Measurements from ENCODE around the gene SGTA.
"Not testable (repeated sequence)": the region's sequence is repeated elsewhere in the genome, so short reads cannot be mapped to it uniquely, and the experiment has no call there.

Gene SGTA

DNA sequence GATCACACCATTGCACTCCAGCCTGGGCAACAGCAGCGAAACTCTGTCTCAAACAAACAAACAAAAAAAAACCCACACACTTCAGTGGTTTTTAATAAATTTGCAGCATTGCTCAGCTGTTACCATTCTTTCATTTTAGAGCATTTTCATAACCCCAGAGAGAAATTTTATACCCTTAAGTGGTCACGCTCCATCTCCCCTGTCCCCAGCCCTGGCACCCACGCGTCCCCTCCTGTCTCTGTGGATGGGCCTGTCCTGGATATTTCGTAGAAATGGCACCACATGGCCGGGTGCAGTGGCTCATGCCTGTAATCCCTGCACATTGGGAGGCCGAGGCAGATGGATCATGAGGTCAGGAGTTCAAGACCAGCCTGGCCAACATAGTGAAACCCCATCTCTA, 10.1 kb upstream of the SGTA start:
- DNase-seq (ENCODE audit: low spot score), result no peak

DNA sequence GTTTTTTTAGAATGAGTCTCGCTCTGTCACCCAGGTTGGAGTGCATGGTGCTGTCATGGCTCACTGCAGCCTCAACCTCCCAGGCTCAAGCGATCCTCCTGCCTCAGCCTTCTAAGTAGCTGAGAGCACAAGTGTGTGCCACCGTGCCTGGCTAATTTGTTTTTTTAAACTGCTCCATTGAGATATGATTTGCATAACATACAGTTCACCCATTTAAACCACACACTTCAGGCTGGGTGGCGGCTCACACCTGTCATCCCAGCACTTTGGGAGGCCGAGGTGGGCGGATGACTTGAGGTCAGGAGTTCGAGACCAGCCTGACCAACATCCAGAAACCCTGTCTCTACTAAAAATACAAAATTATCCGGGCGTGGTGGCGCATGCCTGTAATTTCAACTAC, 9.6 kb upstream of the SGTA start:
- not testable (repeated sequence) for DNase-seq (ENCODE audit: low spot score)

DNA sequence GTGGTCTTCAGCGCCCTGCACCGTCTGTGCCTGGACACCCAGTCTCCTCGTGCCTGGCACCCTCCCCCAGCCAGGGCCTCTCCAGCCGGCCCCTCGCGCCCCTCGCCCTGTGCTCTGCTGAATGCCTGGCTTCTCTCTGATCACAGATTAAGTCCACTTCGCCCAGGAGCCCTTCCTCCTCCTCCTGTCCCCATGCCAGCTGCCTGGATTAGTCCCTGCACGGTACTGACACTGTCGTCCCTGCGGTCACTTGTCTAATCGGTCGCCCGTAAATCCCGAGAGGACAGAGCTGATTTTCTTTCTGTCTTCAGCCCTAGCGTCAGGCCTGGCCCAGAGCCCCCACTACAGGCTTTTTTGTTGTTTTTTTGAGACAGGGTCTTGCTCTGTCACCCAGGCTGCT, 8.8 kb upstream of the SGTA start:
- no peak for DNase-seq (ENCODE audit: low spot score)

DNA sequence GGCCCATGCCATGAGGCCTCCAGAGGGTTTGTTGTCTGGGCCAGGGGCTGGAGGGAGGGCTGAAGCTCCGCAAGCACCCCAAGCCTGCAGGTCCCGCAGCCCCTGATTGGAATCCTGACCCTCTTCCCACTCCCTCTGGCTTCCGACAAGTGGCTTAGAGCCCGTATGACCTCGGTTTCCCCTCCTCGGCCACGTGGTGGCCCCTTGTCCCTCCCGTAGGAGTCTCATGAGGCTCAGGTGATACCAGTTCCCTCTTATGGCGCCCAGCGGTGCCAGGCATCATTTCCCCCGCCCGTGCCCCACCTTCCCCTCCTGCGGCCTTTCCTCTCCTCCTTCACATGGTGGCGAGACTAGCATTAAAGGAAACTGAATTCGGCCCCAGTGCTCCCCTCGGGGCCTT, 8.4 kb upstream of the SGTA start:
- DNase-seq (ENCODE audit: low spot score), result no peak

- DNase-seq (ENCODE audit: low spot score), result no peak
Observed at GRCh38 chr19:2790557-2791271, 7.6 kb upstream of the SGTA start.

GRCh38 chr19:2790194-2790556, 7.1 kb upstream of the SGTA start:
- no peak for DNase-seq (ENCODE audit: low spot score)

- no peak for DNase-seq (ENCODE audit: low spot score)
Observed at GRCh38 chr19:2788237-2788636, 5.2 kb upstream of the SGTA start.

DNA sequence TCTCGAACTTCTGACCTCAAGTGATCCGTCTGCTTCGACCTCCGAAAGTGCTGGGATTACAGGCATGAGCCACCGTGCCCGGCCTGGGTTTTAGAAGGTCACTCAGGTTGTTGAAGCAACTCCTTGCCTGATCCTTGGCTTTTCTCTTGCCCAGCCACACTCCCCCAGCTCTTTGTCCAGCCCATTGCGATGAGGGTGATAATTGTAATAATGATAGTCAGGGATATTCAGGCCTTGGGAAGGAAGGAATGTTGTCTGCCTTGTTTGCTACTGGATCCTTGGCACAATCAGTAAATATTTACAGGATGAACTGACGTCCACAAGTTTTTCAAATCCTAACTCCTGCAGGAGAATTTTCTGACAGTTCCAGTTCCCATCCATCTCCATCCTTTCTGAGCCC, 4.0 kb upstream of the SGTA start:
- DNase-seq (ENCODE audit: low spot score), result no peak

DNA sequence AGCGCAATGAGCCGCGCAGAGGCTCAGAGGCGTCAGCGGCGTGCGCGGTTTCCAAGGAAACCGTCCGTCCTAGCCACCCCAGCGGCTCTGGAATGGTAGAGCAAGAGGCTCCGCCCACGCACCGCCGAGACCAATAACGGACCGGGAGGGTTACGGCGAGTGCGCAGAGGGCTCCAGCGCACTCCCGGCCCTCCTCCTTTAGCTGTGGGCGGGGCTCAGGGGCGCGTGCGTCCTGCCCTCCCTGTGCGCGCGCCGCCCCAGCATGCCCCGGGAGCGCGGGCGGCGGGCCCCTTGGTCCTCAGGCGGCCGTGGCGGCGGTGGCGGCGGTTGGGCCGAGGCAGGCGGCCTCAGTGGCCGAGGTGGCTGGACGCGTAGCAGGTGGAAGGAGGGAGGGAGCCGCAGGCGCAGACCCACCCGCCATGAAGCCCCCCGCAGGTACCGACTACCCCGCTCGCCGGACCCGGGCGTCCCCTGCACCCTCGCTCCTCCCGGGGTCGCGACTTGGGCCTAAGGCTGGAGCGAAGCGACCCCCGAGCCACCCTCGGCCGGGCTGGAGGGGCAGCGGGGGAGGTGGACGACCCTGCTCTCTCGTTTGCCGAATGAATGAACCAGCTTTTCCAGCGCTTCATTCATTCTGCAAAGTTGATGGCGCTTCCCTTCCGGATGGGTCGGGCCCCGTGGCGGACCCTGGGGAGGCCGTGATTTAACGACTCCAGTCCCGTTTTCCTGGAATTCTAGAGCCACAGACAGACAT, 2.3 kb upstream of the SGTA start, which contains the start of gene THOP1:
Gene THOP1, plus strand, starts transcription at position 260 of the 754 bp plus-strand sequence. Its CDS starts 160 bp downstream, at position 420.
- peak; percentile 98 for DNase-seq (ENCODE audit: low spot score)

- DNase-seq (ENCODE audit: low spot score), result no peak
Observed at GRCh38 chr19:2783781-2784145, 690 bp upstream of the SGTA start.

DNA sequence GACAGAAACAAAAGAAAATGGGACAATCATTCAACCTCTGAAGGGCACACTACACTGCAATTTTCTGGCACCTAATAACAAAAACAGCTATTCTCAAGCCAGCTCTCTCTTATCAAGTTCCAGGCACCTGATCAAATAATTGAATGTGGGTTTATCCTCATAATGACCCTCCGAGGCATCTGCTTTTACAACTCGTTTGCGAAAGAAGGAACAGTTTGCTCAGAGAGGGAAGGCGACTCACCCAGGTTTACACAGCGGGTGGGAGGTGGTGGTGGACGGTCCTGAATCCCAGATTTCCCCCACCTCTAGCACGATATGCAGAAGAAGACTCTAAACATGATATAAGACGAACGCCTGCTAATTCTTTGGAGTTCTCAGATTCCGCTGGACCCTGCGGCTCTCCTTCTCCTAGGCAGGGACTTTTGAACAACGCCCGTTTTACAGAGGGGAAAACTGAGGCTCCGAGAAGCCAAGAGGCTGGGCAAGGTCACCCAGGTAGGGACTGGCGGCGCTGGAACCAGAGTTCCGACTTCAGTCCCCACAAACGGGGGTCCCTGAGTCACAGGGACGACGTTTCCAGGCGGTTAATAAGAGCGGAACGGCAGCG, 641 bp downstream of the SGTA start:
- DNase-seq (ENCODE audit: low spot score), result no peak

- no peak for DNase-seq (ENCODE audit: low spot score)
Observed at GRCh38 chr19:2780284-2780683, 2.8 kb downstream of the SGTA start.

DNA sequence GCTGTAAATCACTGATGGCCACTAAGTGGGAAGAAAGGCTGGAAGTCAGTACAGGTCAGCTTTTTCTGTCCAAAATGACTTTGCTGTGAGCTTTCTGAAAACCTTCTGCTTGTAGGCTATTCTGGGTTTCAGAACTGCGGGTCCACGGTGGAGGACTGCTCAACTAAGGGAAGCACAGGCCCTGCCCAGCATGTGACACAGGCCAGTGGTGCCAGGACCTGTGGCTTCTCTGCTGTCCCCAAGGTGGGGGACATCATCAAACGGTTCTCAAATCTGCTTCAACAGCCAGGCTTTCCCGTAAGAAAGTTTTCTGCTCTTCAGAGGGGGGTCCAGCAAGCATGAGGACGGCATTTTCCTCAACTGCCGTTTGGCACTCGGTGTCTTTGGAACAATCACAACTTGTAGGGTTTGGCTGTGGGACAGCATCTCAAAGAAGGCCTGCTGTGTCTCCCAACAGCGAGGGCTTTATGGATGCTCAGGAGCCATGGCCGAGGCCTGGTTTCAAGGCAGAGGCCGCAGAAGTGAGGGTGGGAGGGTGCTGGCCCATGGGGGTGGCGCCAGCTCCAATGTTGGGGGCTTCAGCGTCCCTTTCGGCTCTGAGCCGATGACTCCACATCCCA, 3.8 kb downstream of the SGTA start:
- no peak for DNase-seq (ENCODE audit: low spot score)

- no peak for DNase-seq (ENCODE audit: low spot score)
Observed at GRCh38 chr19:2777952-2778683, 5.0 kb downstream of the SGTA start.

GRCh38 chr19:2775556-2776430, 7.3 kb downstream of the SGTA start:
- no peak for DNase-seq (ENCODE audit: low spot score)

DNA sequence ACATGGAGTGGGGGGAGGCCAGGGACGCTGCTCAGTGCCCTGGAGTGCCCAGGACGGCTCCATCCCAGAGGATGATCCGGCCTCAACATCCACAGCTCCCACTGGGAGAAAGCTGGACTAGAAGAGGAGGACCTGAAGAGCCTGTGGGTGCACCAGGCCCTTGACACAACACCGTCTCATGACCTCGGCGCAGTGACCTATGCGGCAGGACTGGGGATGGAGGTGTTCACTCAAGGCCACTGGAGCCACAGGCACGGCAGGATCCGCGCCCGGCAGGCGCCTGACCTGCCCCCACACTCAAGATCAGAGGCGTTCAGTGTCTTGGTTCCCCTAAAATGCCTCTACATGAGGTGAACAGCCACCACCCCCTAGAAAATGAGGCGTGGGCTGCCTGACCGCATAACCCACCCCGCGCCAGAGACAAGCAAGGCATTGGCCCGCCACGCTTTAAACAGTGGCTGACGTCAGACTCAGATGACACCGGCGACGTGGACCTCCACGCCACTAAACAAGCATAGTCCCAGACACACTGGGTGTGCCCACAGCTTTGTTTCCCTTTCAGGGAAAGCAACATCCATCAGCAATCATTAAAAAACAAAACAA, 8.0 kb downstream of the SGTA start:
- no peak for DNase-seq (ENCODE audit: low spot score)

GRCh38 chr19:2774083-2774679, 8.9 kb downstream of the SGTA start:
- no peak for DNase-seq (ENCODE audit: low spot score)

GRCh38 chr19:2771786-2772674, 11.0 kb downstream of the SGTA start:
- no peak for DNase-seq (ENCODE audit: low spot score)
